ENCODE data around the gene CD79A.

CD79A gene

GRCh38 chr19:41876847-41877832 lies at the start of gene CD79A:
TSS of gene CD79A (plus strand) at chr19:41877279. CDS start at chr19:41877305, 26 bp downstream.
- DNase-seq = no peak

GRCh38 chr19:41837981-41838708 lies 38.9 kb upstream of the CD79A start:
- DNase-seq = no peak

GRCh38 chr19:41839211-41839610 lies 37.9 kb upstream of the CD79A start:
- DNase-seq = no peak

- DNase-seq = no peak
Measured at GRCh38 chr19:41843371-41843770, 33.7 kb upstream of the CD79A start.

- no peak for DNase-seq
Measured at GRCh38 chr19:41844601-41845000, 32.5 kb upstream of the CD79A start, which contains the start of gene LYPD4. TSS of gene LYPD4 (minus strand) at chr19:41844683. CDS start at chr19:41839285, 5,398 bp downstream.

GRCh38 chr19:41845001-41845050 lies 32.3 kb upstream of the CD79A start, which contains the start of gene DMRTC2:
TSS of gene DMRTC2 (plus strand) at chr19:41845042. CDS start at chr19:41847429, 2,387 bp downstream.
- no peak for DNase-seq

GRCh38 chr19:41845051-41845590 lies 32.0 kb upstream of the CD79A start:
- DNase-seq = no peak

- no peak for DNase-seq
Measured at GRCh38 chr19:41847351-41848105, 29.6 kb upstream of the CD79A start.

- DNase-seq = no peak
Measured at GRCh38 chr19:41848666-41849065, 28.4 kb upstream of the CD79A start.

GRCh38 chr19:41849067-41849466 lies 28.0 kb upstream of the CD79A start:
- no peak for DNase-seq

GRCh38 chr19:41850381-41850780 lies 26.7 kb upstream of the CD79A start:
- no peak for DNase-seq

- no peak for DNase-seq
Measured at GRCh38 chr19:41851456-41851855, 25.6 kb upstream of the CD79A start.

GRCh38 chr19:41853344-41853743 lies 23.7 kb upstream of the CD79A start:
- DNase-seq = no peak

GRCh38 chr19:41853768-41854167 lies 23.3 kb upstream of the CD79A start:
- no peak for DNase-seq

- DNase-seq = no peak
Measured at GRCh38 chr19:41859213-41859617, 17.9 kb upstream of the CD79A start.

- DNase-seq = peak; percentile 90 to 100 (median 98)
Measured at GRCh38 chr19:41859618-41860418, 17.3 kb upstream of the CD79A start, which contains the start of gene RPS19. TSS of gene RPS19 (plus strand) at chr19:41860255. CDS start at chr19:41860775, 520 bp downstream.

GRCh38 chr19:41860419-41861115 lies 16.5 kb upstream of the CD79A start:
- DNase-seq = peak in 5 of 56 donors; percentile 7 to 54 (median 38)

GRCh38 chr19:41861116-41861768 lies 15.8 kb upstream of the CD79A start:
- no peak for DNase-seq

GRCh38 chr19:41861846-41862245 lies 15.2 kb upstream of the CD79A start:
- no peak for DNase-seq
